Inferior parietal cortex (tissue), 1 donor: ENCODE results near the gene GMPPB.
"Not testable (repeated sequence)": the region's sequence is repeated elsewhere in the genome, so short reads cannot be mapped to it uniquely, and the experiment has no call there.

Experiments
- DNase-seq: peaks from one replicate; pipeline ENCODE4 v3.0.0-alpha.2; 2016; ENCODE audit errors: extremely low spot score

Gene GMPPB

DNA sequence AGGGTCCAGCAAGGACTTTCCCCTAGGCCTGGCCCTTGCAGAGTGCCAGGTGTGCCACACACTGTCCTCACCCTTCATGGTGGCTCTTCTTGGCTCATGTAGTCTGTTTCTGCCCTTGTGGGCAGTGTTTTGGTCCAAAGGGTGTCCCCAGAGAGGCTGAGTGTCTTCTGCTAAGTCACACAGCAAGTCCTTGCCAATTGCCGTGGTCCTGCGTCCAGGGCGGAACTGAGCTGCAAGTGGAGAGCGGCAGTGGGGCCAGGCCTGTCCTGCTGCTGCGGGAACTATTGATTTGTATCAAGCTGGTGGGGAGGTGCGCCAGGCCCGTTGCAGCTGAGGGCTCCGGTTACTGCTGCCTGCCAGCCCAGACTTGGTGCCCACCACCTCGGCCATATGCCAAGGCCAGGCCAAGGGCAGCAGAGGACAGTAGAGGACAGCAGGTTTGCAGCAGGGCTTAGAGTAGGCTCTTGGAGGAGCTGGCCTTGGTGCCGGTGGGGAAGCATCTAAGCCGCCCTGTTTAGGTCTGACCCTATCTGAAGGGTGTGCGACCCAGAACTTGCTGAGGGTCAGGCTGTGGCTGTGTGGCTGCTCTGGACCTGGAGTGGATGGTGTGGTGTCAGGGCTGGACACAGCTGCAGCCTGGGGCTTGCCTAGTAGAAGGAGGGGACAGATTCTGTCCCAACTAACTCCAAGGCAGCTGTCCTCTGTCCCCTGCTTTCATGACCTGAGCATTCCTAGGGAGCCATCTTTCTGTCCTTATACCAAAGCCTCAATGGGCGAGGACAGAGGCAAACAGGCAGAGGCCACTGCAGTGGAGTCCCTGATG is 8.8 kb downstream of the GMPPB start:
- no peak for DNase-seq

DNA sequence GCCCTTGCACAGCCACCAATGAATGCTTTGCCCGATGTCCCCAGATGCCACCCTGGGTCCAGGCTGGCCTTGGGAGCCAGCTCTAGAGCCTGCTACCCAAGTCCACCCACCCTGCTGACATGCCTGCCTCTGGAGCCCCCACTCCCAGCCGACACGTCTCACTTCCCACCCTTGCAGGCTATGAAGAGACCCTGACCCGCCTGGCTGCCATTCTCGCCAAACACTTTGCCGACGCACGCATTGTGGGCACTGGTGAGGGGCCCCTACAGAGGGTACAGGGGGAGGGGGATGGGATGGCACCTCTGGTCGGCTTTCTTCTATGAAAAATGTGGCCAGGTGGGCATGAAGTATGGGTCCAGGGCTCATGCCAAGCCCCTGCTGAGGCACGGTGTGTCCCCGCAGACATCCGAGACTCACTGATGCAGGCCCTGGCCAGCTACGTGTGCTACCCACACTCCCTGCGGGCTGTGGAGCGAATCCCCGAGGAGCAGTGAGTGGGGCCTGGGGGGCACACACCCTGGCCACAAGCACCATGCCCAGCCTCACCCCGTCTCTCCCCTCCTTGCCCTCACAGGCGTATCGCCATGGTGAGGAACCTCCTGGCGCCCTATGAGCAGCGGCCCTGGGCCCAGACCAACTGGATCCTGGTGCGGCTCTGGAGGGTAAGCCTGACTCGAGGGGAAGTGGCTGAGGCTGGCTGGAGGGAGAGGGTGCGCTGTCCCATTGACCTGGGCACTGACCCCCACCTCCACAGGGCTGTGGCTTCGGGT is 10.2 kb downstream of the GMPPB start:
- no peak for DNase-seq

DNA sequence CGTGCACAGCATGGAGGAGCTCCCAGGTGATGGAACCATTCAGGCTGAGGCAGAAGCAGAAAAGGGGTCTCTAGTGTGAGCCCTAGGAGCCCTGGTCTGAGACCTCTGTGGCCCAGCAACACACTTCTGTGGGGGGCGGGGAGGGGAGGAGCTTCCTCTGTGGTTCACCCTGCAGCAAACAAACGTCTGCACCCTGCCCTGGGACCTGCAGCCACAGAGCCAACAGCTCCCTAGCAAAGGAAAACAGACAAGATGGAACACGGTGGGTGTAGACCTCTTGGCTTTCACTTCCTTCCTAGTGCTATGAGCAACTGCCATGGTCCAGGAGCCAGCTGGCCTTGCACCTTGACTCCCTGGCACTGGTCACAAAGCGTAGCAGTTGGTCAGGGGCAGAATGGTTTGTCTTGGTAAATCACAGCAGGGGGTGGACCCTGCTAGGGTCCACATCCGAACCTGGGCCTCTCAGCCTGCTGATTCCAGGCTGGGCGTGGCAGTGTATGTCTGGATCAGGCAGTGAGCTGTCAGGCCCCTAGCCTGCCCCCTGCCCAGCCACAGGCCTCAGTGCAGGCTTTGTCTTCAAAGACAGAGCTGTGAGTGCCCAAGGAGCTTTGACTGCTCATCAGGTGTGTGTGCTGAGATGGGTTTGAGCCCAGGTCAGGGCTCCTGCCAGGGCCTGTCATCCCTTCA is 11.0 kb downstream of the GMPPB start:
- no peak for DNase-seq

DNA sequence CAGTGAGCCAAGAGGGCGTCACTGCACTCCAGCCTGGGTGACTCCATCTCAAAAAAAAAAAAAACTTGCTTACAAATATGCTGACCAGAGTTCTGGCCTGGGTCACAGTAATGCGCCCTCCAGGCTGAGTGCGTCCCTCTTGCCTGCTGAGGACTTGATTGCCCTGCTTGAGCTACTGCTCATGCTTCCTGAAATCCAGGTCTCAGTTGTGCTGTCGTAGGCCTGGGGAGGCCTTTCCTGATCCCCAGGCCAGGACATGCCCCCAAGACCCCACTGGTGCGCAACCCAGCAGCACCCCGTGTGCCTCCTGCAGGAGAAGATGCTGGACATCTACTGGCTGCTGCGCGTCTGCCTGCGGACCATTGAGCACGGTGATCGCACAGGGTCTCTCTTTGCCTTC is 11.6 kb downstream of the GMPPB start:
- no peak for DNase-seq

DNA sequence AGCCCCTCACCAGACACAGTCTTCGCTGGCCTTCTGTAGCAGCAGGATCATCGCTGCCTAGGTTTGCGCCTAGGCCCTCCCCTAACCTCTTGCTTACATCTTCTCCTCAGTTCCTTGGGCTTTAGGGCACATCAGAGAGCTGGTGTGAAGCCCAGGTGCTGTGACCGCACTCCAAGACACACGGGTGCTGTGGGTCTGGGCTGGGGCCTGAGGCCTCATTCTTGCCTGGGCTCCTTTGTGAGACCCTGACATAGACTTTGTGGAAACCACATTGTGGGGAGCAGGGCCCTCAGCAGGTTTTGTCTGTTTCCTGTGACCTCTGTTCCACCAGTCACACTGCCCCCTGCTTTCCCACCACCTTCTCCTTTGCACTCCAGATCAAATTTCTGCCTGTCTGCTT is 12.3 kb downstream of the GMPPB start:
- no peak for DNase-seq

- no peak for DNase-seq
Observed at GRCh38 chr3:49709852-49710251, 13.9 kb downstream of the GMPPB start.

DNA sequence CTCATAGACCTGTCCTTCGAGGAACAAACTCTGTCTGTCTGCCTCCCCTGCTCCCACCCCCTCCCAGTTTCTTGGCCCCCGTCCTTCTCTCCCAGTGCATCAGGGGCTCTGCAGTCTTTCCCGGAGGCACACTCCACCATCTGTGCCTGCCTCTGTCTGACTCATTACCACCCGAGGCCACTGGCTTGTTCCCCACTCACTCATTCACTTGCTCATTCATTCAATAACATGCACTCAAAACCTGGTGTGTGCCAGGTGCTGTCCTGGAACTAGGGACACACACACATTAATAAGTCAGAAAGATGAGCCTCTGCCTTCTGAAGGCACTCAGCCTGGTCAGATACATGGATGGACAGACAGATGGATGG is 16.7 kb downstream of the GMPPB start:
- no peak for DNase-seq

DNA sequence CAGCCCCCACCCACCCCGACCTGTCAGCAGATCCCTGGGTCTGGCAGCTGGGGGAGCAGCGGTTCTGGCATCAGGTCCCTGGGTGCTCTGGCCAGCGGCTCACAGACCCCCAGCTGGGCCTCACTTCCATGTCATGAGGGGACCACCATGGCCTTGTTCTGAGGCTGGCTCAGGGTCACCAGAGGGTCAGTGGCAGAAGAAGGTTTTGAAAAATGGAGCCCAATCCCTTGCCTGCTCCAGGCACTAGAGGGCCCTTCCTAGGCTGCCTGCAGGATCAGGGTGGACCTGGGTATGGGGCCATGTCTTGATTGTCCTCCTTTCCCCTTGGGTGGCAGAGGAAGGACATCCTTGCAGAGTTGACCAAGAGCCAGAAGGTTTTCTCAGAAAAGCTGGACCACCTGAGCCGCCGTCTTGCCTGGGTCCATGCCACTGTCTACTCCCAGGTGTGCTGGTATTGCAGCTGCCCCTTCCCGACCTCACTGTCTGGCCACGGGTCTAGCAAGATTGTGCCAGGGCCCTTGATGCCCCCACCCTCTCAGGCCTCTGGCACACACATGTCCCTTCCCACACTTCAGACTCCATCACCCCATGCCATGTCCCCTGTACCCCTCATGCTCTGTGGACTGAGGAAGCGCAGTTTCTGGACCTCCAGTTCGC is 17.2 kb downstream of the GMPPB start:
- DNase-seq = no peak

DNA sequence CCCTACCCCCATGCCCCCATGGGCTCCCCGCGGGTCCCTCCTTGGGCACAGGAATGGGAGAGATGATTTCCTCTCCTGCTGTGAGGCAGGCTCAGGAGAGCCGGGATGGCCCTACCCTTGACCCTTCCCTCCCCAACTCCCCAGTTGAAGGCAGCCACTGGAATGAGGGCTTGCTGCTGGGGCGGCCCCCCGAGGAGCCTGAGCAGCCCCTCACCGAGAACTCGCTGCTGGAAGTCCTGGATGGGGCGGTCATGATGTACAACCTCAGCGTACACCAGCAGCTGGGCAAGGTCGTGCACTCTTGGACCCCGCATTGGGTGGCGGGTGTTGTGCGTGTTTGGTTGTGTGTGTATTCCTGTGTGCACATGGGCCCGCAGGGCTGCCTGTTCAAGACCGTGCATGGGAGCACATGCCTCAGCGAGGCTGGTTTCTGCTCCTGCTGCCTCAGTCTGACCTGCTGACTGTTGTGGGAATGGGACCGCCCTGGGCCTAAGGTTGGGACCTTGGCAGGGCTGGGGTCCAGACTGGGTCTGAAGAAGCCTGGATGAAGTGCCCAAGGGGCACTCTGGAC is 18.3 kb downstream of the GMPPB start:
- no peak for DNase-seq

DNA sequence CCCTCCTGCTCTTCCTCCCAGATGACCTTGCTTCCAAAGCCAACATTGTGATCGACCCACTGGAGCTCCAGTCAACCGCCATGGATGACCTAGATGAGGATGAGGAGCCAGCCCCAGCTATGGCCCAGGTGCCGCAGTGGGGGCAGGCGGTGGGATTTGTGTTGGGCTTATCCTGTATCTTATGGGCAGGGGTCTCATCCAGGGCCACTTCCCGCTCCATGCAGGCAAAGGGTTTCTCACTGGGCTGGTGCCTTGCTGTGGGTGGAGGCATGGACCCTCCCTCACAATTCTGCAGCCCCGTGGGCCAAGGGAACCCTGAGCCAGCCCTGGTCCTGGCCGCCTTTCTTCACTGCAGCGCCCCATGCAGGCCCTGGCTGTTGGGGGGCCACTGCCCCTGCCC is 19.1 kb downstream of the GMPPB start:
- DNase-seq = no peak

- DNase-seq = no peak
Observed at GRCh38 chr3:49703956-49704355, 19.8 kb downstream of the GMPPB start.

DNA sequence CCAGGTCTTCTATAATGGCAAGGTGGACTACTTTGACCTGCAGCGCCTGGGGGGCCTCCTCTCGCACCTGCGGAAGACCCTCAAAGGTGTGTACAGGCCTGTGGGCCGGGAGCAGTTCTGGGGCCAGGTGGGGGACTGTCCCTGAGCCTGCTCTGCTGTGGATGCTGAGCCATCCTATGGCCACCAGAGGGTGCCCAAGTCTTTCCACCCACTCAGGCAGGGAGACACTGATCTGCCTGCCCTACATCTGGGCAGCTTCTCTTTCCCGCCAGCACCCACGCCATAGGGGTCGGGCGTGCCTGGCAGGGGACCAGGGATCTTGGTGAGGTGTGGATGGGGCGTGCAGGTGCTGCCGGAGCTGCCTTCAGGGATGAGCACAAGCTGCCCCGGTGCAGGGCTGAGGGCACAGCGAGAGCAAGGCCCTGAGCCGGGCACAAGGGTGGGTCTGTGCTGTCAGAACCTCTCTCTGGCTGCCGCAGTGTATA is 20.3 kb downstream of the GMPPB start:
- peak; percentile 72 for DNase-seq

GRCh38 chr3:49702672-49703071 is 21.1 kb downstream of the GMPPB start:
- DNase-seq = no peak

- no peak for DNase-seq
Observed at GRCh38 chr3:49701388-49702077, 22.2 kb downstream of the GMPPB start.

DNA sequence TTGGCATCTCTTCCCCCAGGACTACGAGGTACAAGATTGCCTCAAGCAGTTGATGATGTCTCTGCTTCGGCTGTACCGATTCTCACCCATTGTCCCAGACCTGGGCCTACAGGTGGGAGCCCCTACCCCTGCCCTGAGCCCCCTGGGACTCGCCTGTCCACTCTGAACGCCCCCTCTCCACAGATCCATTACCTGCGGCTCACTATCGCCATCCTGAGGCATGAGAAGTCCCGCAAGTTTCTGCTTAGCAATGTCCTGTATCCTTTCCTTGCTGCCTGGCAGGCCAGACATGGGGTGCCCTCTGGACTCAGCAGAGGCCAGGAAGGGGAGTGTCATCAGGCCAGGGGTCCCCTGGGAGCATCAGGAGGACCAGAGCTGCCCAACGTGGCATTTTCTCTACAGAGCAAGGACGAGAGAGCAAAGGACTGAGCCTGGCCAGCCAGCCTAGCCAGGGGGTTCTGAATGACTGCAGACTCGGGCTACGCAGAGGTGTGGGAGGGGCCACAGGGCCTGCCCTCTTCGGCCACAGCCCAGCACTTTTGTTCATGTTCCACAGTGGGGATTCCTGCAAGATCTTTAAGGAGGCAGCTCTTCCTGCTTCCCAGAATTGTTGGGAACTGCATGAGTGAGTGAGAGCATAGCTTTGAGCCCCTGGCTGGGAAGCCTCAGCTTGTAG is 23.2 kb downstream of the GMPPB start:
- DNase-seq = no peak

- DNase-seq = no peak
Observed at GRCh38 chr3:49700014-49700413, 23.7 kb downstream of the GMPPB start.

DNA sequence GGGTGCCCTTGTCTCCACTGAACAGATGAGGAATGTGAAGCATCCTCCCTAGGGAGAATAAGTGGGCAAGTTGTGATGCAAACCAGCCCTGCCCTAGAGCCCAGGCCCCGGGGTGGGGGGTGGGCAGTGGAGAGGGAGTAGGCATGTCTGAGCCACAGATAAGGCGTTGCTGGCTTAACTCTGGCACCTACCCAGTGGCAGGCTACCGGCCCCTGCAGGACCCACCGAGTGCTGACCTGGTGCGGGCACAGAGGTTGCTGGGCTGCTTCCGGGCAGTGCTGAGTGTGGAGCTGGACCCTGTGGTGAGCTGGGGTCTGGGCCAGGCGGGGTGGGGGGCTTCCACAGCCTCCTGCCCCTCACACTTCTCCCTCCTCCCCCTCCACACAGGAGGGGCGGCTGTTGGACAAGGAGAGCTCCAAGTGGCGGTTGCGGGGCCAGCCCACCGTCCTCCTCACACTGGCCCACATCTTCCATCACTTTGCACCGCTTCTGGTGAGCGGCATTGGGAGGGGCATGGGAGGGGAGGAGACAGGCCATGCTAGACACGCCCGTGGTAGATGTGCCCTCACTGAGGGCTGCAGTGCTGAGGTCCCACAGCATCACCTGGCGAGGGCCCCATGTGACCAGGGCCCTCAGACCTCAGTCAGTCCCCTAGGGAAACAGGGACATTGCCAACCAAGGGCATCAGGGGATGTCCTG is 24.3 kb downstream of the GMPPB start:
- DNase-seq = no peak

GRCh38 chr3:49695350-49696015 is 28.3 kb downstream of the GMPPB start:
- not testable (repeated sequence) for DNase-seq

DNA sequence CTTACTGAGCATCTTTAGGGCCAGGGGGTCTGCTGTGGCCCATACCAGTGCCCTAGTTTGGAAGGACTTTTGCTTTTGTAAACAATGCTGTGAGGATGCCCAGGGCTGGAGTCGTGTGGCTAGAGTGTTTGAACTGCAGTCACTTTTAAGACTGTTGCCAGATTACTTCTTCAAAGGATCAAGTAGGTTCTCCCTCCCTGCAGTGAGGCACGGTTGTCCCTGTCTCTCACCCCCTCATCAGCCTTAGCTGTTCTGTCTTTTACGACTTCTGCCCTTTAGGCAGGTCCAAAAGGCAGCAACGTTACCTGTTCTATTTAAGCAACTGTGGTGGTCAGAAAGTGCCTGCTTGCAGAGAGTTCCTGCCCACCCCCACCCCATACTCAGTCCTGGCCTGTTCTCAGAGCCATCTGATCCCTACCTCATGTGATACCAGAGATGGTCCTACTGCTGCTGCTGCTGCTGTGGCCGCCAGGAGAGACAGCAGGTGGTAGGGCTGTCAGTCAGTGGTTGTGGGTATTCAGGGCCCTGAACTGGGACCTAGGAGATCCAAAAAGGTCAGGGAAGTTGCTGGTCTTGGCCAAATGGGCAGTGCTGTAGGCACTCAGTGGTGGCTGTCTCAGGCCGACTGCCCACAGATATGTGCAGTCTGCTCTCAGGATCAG is 29.2 kb downstream of the GMPPB start:
- not testable (repeated sequence) for DNase-seq
